ENCODE results near the gene NCAPG2.

GRCh38 chr7:158750702-158751101 is 46.1 kb upstream of the NCAPG2 start:
- TF ChIP-seq, protein P1, sequence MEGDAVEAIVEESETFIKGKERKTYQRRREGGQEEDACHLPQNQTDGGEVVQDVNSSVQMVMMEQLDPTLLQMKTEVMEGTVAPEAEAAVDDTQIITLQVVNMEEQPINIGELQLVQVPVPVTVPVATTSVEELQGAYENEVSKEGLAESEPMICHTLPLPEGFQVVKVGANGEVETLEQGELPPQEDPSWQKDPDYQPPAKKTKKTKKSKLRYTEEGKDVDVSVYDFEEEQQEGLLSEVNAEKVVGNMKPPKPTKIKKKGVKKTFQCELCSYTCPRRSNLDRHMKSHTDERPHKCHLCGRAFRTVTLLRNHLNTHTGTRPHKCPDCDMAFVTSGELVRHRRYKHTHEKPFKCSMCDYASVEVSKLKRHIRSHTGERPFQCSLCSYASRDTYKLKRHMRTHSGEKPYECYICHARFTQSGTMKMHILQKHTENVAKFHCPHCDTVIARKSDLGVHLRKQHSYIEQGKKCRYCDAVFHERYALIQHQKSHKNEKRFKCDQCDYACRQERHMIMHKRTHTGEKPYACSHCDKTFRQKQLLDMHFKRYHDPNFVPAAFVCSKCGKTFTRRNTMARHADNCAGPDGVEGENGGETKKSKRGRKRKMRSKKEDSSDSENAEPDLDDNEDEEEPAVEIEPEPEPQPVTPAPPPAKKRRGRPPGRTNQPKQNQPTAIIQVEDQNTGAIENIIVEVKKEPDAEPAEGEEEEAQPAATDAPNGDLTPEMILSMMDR (IDR thresholded peaks at IDR 0.05): no peak
- no peak for TF ChIP-seq ZFX (IDR thresholded peaks at IDR 0.05; ENCODE audit: borderline replicate concordance)

Measured in 22Rv1 (cell line).